Osteoblast (primary cell): Measurements from ENCODE around the gene TKT. TPM values are rescaled to one million over a fixed set of nuclear protein-coding genes. Genes with fewer than 3 reads are reported as not detected.

Source experiments
- DNase-seq: peaks from one replicate; pipeline ENCODE4 v3.0.0; 2011; ENCODE audit warnings: low spot score, mixed read lengths; ENCODE audit not compliant: insufficient read length; ENCODE audit errors: missing footprints
- H2AFZ ChIP-seq: 2 replicates; pipeline ENCODE4 v1.6.0; 2011; ENCODE audit warnings: mild to moderate bottlenecking, low read length
- H3K27ac ChIP-seq: 2 replicates; pipeline ENCODE4 v1.5.1; 2011; ENCODE audit warnings: mild to moderate bottlenecking, low read depth, low read length, moderate library complexity
- H3K27me3 ChIP-seq: 2 replicates; pipeline ENCODE4 v1.6.0; 2012; ENCODE audit warnings: mild to moderate bottlenecking, control low read depth, inconsistent platforms, low read length, moderate library complexity; ENCODE audit not compliant: insufficient read depth
- H3K36me3 ChIP-seq: 2 replicates; pipeline ENCODE4 v1.5.1; 2011; ENCODE audit warnings: mild to moderate bottlenecking, low read length, control low read depth, moderate library complexity; ENCODE audit not compliant: insufficient read depth
- H3K4me1 ChIP-seq: 2 replicates; pipeline ENCODE4 v1.5.1; 2011; ENCODE audit warnings: mild to moderate bottlenecking, low read length, control low read depth, moderate library complexity; ENCODE audit not compliant: insufficient read depth
- H3K4me2 ChIP-seq: 2 replicates; pipeline ENCODE4 v1.6.0; 2011; ENCODE audit warnings: mild to moderate bottlenecking, low read length; ENCODE audit not compliant: insufficient read depth
- H3K4me3 ChIP-seq: fragments of 200-600 bp; sonication (generic); 3 replicates; pipeline ENCODE4 v1.5.1; 2012; ENCODE audit warnings: mild to moderate bottlenecking, low read length, inconsistent platforms; ENCODE audit not compliant: insufficient read depth
- H3K79me2 ChIP-seq: 2 replicates; pipeline ENCODE4 v1.6.0; 2012; ENCODE audit warnings: mild to moderate bottlenecking, low read length, control low read depth, inconsistent platforms; ENCODE audit not compliant: insufficient read depth
- H3K9me3 ChIP-seq: 2 replicates; pipeline ENCODE4 v1.5.1; 2011; ENCODE audit warnings: low read depth, low read length, control low read depth
- H4K20me1 ChIP-seq: 2 replicates; pipeline ENCODE4 v1.6.0; 2012; ENCODE audit warnings: mild to moderate bottlenecking, low read length, control low read depth; ENCODE audit not compliant: insufficient read depth
- total RNA-seq: library from RNA; depleted of rRNA; stranded (reverse); fragments of >200 nt; gene quantifications from 2 replicates; pipeline ENCODE4 v1.2.3, GENCODE V29; 2012
- TF ChIP-seq, protein P1 (sequence below): IDR thresholded peaks from 2 replicates; pipeline ENCODE4 v1.5.1; 2011; ENCODE audit warnings: mild to moderate bottlenecking, low read depth, low read length, moderate library complexity; ENCODE audit errors: extremely low read depth

TKT gene
- total RNA-seq, 1 donor, result 453 TPM

DNA sequence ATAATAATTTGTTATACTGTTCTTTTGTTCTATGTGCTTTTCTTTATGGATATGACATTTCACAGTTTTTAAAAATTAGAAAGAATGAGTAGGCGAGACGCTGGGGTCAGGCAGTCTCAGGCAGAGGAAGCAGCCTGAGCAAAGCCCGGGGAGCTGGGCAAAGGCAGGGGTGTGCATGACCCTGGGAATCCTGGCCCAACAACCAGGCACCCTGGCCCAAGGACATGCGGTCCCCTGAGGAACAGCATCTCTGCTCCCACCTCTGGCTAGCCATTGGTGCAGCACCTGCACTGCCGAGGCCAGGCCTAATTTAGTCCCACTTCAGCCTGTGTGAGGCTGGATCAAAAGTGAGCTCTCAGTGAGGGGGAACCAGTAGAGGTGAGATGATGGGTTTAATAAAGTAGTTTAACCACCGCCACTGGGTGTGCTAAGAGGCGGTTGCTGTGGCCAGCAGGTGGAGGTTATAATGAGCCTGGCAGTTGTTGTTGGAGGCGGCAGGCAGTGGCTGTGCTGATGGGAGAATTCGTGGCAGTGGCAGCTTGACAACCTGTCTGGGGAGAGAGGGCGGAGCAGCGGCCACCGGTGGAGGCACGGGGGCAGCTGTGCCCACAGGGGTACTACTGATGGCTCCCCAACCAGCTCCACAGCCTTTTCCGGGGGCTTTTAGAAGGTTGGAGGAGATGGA is 53.3 kb downstream of the TKT start:
- Histone ChIP-seq H3K4me1 (no peaks in the 10 kb centered on the region), H3K9me3 (no peaks in the 10 kb centered on the region), H3K27me3 (no peaks in the 10 kb centered on the region), H3K36me3 (no peaks in the 10 kb centered on the region), H4K20me1 (no peaks in the 10 kb centered on the region), H3K4me3 (no peak overlapping the region), H2AFZ (no peak overlapping the region), H3K4me2 (no peak overlapping the region), H3K27ac (no peak overlapping the region), H3K79me2 (no peaks in the 10 kb centered on the region)
- DNase-seq, result peak; percentile 76
- TF ChIP-seq, protein P1, sequence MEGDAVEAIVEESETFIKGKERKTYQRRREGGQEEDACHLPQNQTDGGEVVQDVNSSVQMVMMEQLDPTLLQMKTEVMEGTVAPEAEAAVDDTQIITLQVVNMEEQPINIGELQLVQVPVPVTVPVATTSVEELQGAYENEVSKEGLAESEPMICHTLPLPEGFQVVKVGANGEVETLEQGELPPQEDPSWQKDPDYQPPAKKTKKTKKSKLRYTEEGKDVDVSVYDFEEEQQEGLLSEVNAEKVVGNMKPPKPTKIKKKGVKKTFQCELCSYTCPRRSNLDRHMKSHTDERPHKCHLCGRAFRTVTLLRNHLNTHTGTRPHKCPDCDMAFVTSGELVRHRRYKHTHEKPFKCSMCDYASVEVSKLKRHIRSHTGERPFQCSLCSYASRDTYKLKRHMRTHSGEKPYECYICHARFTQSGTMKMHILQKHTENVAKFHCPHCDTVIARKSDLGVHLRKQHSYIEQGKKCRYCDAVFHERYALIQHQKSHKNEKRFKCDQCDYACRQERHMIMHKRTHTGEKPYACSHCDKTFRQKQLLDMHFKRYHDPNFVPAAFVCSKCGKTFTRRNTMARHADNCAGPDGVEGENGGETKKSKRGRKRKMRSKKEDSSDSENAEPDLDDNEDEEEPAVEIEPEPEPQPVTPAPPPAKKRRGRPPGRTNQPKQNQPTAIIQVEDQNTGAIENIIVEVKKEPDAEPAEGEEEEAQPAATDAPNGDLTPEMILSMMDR, result no peak

- H3K9me3 ChIP-seq, result no peaks in the 10 kb centered on the region
- TF ChIP-seq, protein P1, result no peak
Observed at GRCh38 chr3:53200501-53201498, 55.0 kb downstream of the TKT start.

GRCh38 chr3:53199834-53200233 is 56.0 kb downstream of the TKT start:
- peaks cover 13% of the 10 kb centered on the region for H3K4me1 ChIP-seq
- no peaks in the 10 kb centered on the region for H3K9me3 ChIP-seq
- H3K4me3 ChIP-seq, result no peak overlapping the region
- no peak for DNase-seq
- H3K27me3 ChIP-seq, result no peaks in the 10 kb centered on the region
- H3K79me2 ChIP-seq, result no peaks in the 10 kb centered on the region
- no peaks in the 10 kb centered on the region for H4K20me1 ChIP-seq
- H2AFZ ChIP-seq, result no peak overlapping the region
- H3K36me3 ChIP-seq, result no peaks in the 10 kb centered on the region
- H3K4me2 ChIP-seq, result no peak overlapping the region
- TF ChIP-seq, protein P1, result no peak
- no peak overlapping the region for H3K27ac ChIP-seq

More at GRCh38 chr3:53200501-53201498, 55.0 kb downstream of the TKT start:
- Histone ChIP-seq H3K4me3 (no peak overlapping the region), H3K27ac (no peak overlapping the region), H3K4me1 (peaks cover 10% of the 10 kb centered on the region), H3K79me2 (no peaks in the 10 kb centered on the region), H3K36me3 (no peaks in the 10 kb centered on the region), H4K20me1 (no peaks in the 10 kb centered on the region), H3K4me2 (no peak overlapping the region), H3K27me3 (no peaks in the 10 kb centered on the region), H2AFZ (no peak overlapping the region)
- no peak for DNase-seq

DNA sequence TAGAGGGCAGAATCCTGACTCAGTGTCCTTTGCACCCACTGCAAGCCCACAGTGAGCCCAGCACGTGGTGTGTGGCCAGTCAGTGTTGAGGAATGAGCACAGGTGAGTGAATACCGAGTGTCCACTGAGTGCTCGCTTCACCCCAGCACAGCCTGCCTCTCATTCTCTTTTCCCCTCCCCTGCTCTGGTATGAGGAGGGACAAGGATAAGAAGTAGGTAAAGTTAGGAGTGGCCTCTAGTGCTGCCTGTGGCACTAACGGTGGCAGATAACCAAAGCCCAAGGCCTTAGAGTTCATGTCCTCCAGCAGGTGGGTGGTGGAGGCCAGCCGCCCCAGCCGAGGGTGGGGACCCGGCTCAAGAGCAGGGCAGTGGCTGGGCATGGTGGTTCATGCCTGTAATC is 56.8 kb downstream of the TKT start:
- Histone ChIP-seq H4K20me1 (no peaks in the 10 kb centered on the region), H3K4me1 (peaks cover 20% of the 10 kb centered on the region), H3K79me2 (no peaks in the 10 kb centered on the region), H3K9me3 (no peaks in the 10 kb centered on the region), H3K27ac (no peak overlapping the region), H3K27me3 (no peaks in the 10 kb centered on the region), H3K4me3 (no peak overlapping the region), H3K36me3 (no peaks in the 10 kb centered on the region), H2AFZ (no peak overlapping the region), H3K4me2 (no peak overlapping the region)
- TF ChIP-seq, protein P1, result no peak
- no peak for DNase-seq
